H9 (cell line): ENCODE results near the gene KANK2. TPM values are rescaled to one million over a fixed set of nuclear protein-coding genes. Genes with fewer than 3 reads are reported as not detected.
A peak's percentile ranks its signal among the peaks of the same experiment; 100 is the strongest.

Experiments used
- DNase-seq: peaks from one replicate; pipeline ENCODE4 v3.0.0-alpha.2; 2017
- H2AFZ ChIP-seq: one replicate; pipeline ENCODE4 v1.6.1; 2013; ENCODE audit warnings: mild to moderate bottlenecking, low read length, control low read depth, moderate library complexity
- H2AK5ac ChIP-seq: 2 replicates; pipeline ENCODE4 v1.6.1; 2013; ENCODE audit warnings: low read length, control low read depth, mixed read lengths; ENCODE audit not compliant: insufficient read length
- H2BK120ac ChIP-seq: one replicate; pipeline ENCODE4 v1.6.1; 2013; ENCODE audit warnings: low read depth, mild to moderate bottlenecking, low read length, control low read depth, inconsistent platforms; ENCODE audit not compliant: poor library complexity, severe bottlenecking
- H2BK12ac ChIP-seq: 2 replicates; pipeline ENCODE4 v1.6.1; 2013; ENCODE audit warnings: low read length, control low read depth, mixed read lengths, low read depth; ENCODE audit not compliant: insufficient read length
- H2BK15ac ChIP-seq: 2 replicates; pipeline ENCODE4 v1.6.1; 2013; ENCODE audit warnings: low read depth, low read length, control low read depth
- H2BK20ac ChIP-seq: one replicate; pipeline ENCODE4 v1.6.1; 2013; ENCODE audit warnings: low read depth, mild to moderate bottlenecking, low read length, control low read depth, inconsistent platforms; ENCODE audit not compliant: poor library complexity, severe bottlenecking
- H2BK5ac ChIP-seq: 2 replicates; pipeline ENCODE4 v1.6.1; 2013; ENCODE audit warnings: low read length, control low read depth, mixed read lengths; ENCODE audit not compliant: insufficient read length
- H3K14ac ChIP-seq: 2 replicates; pipeline ENCODE4 v1.6.1; 2013; ENCODE audit warnings: low read length, control low read depth; ENCODE audit not compliant: insufficient read depth
- H3K18ac ChIP-seq: 2 replicates; pipeline ENCODE4 v1.6.1; 2013; ENCODE audit warnings: low read depth, mild to moderate bottlenecking, mixed read lengths, low read length, control low read depth; ENCODE audit not compliant: insufficient read length
- H3K23ac ChIP-seq: 2 replicates; pipeline ENCODE4 v1.6.1; 2013; ENCODE audit warnings: low read length, control low read depth, mixed read lengths, low read depth; ENCODE audit not compliant: insufficient read length
- H3K23me2 ChIP-seq: 2 replicates; pipeline ENCODE4 v1.6.1; 2013; ENCODE audit warnings: low read depth, mild to moderate bottlenecking, mixed read lengths, low read length, control low read depth; ENCODE audit not compliant: insufficient read length, poor library complexity, severe bottlenecking
- H3K27ac ChIP-seq: 2 replicates; pipeline ENCODE4 v1.5.1; 2013; ENCODE audit warnings: low read length, control low read depth, mixed read lengths, low read depth; ENCODE audit not compliant: insufficient read length
- H3K27me3 ChIP-seq: 2 replicates; pipeline ENCODE4 v1.6.1; 2013; ENCODE audit warnings: low read length, control low read depth, inconsistent platforms; ENCODE audit not compliant: insufficient read depth
- H3K4ac ChIP-seq: 2 replicates; pipeline ENCODE4 v1.6.1; 2013; ENCODE audit warnings: low read depth, mild to moderate bottlenecking, control low read depth, inconsistent platforms, low read length, moderate library complexity
- H3K4me1 ChIP-seq: 2 replicates; pipeline ENCODE4 v1.6.1; 2013; ENCODE audit warnings: low read length, control low read depth, inconsistent platforms; ENCODE audit not compliant: insufficient read depth
- H3K4me2 ChIP-seq: 2 replicates; pipeline ENCODE4 v1.6.1; 2013; ENCODE audit warnings: low read length, control low read depth, mixed read lengths; ENCODE audit not compliant: insufficient read length, insufficient read depth
- H3K56ac ChIP-seq: 2 replicates; pipeline ENCODE4 v1.6.1; 2013; ENCODE audit warnings: low read depth, mild to moderate bottlenecking, mixed read lengths, low read length, control low read depth; ENCODE audit not compliant: insufficient read length
- H3K79me1 ChIP-seq: 2 replicates; pipeline ENCODE4 v1.6.1; 2013; ENCODE audit warnings: low read depth, mild to moderate bottlenecking, moderate library complexity, low read length, control low read depth, inconsistent platforms; ENCODE audit not compliant: insufficient read depth, poor library complexity, severe bottlenecking
- H3K79me2 ChIP-seq: 2 replicates; pipeline ENCODE4 v1.6.1; 2013; ENCODE audit warnings: low read length, control low read depth, inconsistent platforms; ENCODE audit not compliant: insufficient read depth
- H3K9ac ChIP-seq: 2 replicates; pipeline ENCODE4 v1.6.1; 2013; ENCODE audit warnings: low read length, control low read depth, mixed read lengths; ENCODE audit not compliant: insufficient read length; ENCODE audit errors: extremely low read depth
- H3K9me3 ChIP-seq: one replicate; pipeline ENCODE4 v1.6.1; 2013; ENCODE audit warnings: low read depth, low read length, inconsistent platforms; ENCODE audit not compliant: control insufficient read depth
- H3T11ph ChIP-seq: one replicate; pipeline ENCODE4 v1.6.1; 2013; ENCODE audit warnings: mild to moderate bottlenecking, low read length, control low read depth, inconsistent platforms
- H4K20me1 ChIP-seq: one replicate; pipeline ENCODE4 v1.6.1; 2013; ENCODE audit not compliant: control insufficient read depth, insufficient read length, insufficient read depth
- H4K5ac ChIP-seq: 2 replicates; pipeline ENCODE4 v1.6.1; 2013; ENCODE audit warnings: low read depth, mild to moderate bottlenecking, mixed read lengths, low read length, control low read depth; ENCODE audit not compliant: insufficient read length
- H4K8ac ChIP-seq: replicated peaks from 2 replicates; pipeline ENCODE4 v1.6.1; 2013; ENCODE audit warnings: low read length, control low read depth, mixed read lengths, low read depth; ENCODE audit not compliant: insufficient read length
- H4K91ac ChIP-seq: 2 replicates; pipeline ENCODE4 v1.6.1; 2013; ENCODE audit warnings: low read depth, mild to moderate bottlenecking, moderate library complexity, mixed read lengths, low read length, control low read depth; ENCODE audit not compliant: insufficient read length
- H3K27ac Mint-ChIP-seq, 3 experiments: 2 replicates in 2 of 3; 3 replicates in 1 of 3; pipeline ENCODE4 v1.8.0; 2020 to 2021; ENCODE audit warnings: mixed read lengths in 3 of 3, mild to moderate bottlenecking in 1 of 3, moderate library complexity in 1 of 3
- H3K27me3 Mint-ChIP-seq: 2 replicates; pipeline ENCODE4 v1.8.0; 2021; ENCODE audit warnings: low read depth, mild to moderate bottlenecking, moderate library complexity, mixed read lengths
- H3K36me3 Mint-ChIP-seq, 3 experiments: 2 replicates in 2 of 3; 3 replicates in 1 of 3; pipeline ENCODE4 v1.8.0; 2020 to 2021; ENCODE audit warnings: low read depth in 3 of 3, mixed read lengths in 3 of 3; ENCODE audit not compliant: insufficient read depth in 1 of 3
- H3K4me1 Mint-ChIP-seq, 2 experiments: 2 replicates each; pipeline ENCODE4 v1.8.0; 2020; ENCODE audit warnings: mixed read lengths in 2 of 2
- H3K4me3 Mint-ChIP-seq, 2 experiments: 2 replicates in 1 of 2; 3 replicates in 1 of 2; pipeline ENCODE4 v1.8.0; 2020 to 2021; ENCODE audit warnings: mild to moderate bottlenecking in 2 of 2, mixed read lengths in 2 of 2, moderate library complexity in 1 of 2
- H3K9me3 Mint-ChIP-seq, 2 experiments: 2 replicates in 1 of 2; 3 replicates in 1 of 2; pipeline ENCODE4 v1.8.0; 2020; ENCODE audit warnings: mild to moderate bottlenecking in 2 of 2, mixed read lengths in 2 of 2, moderate library complexity in 1 of 2
- CTCF ChIP-seq: fragments of 200-600 bp; sonication (generic); conservative IDR thresholded peaks from 3 replicates; pipeline ENCODE4 v1.8.0; 2021; ENCODE audit warnings: antibody characterized with exemption, mild to moderate bottlenecking
- WGBS: extraction: QIAGEN DNeasy Blood & Tissue Kit; methylation state at CpG from one replicate; pipeline ENCODE4 v1.1.7; 2013; ENCODE audit warnings: missing lambda C conversion rate, low lambda C conversion rate, mixed read lengths; ENCODE audit not compliant: insufficient read length; ENCODE audit errors: extremely low coverage; 5-methylcytosine and 5-hydroxymethylcytosine counted together
- total RNA-seq: library from RNA; stranded (reverse); gene quantifications from 2 replicates; pipeline ENCODE4 v1.2.1, GENCODE V29; 2021

Gene KANK2
- total RNA-seq, 1 experiment from 2014 or later: 42.0 TPM

GRCh38 chr19:11152318-11153062 is 44.9 kb downstream of the KANK2 start:
- H3K4me2 ChIP-seq: no peak overlapping the region
- peaks cover 6% of the 10 kb centered on the region; the same call in 1 of the 2 replicates for H3K79me2 ChIP-seq

More at GRCh38 chr19:11152318-11153062, 44.9 kb downstream of the KANK2 start:
- H3K27ac ChIP-seq: no peak overlapping the region
- H3T11ph ChIP-seq: no peak overlapping the region
- no peak for DNase-seq
- H3K4me1 Mint-ChIP-seq: peaks cover 10% of the 10 kb centered on the region in 2 experiments
- no peak overlapping the region for H3K56ac ChIP-seq
- H3K23ac ChIP-seq: no peak overlapping the region
- H2BK15ac ChIP-seq: no peak overlapping the region
- H4K91ac ChIP-seq: no peak overlapping the region
- TF ChIP-seq CTCF: no peak
- H3K27ac Mint-ChIP-seq: peak overlapping the region in 1 of 3 experiments; percentile 83; a peak in 1 of 7 replicates
- H3K27me3 Mint-ChIP-seq: no peaks in the 10 kb centered on the region
- H3K36me3 Mint-ChIP-seq: peaks cover 9 to 35% (median 34%) of the 10 kb centered on the region in 3 experiments
- H3K14ac ChIP-seq: no peak overlapping the region
- no peak overlapping the region for H2BK20ac ChIP-seq
- no peak overlapping the region for H2BK12ac ChIP-seq
- H2AFZ ChIP-seq: no peak overlapping the region
- no peak overlapping the region for H2BK5ac ChIP-seq
- H2BK120ac ChIP-seq: no peak overlapping the region
- peaks cover 3% of the 10 kb centered on the region for H3K23me2 ChIP-seq
- H2AK5ac ChIP-seq: no peak overlapping the region
- no peak overlapping the region for H4K5ac ChIP-seq
- H4K8ac ChIP-seq: no peak overlapping the region
- no peak overlapping the region for H3K9ac ChIP-seq
- no peak overlapping the region for H3K18ac ChIP-seq
- H3K9me3 Mint-ChIP-seq: no peaks in the 10 kb centered on the region
- H3K4me3 Mint-ChIP-seq: peak overlapping the region in 1 of 2 experiments; percentile 8; a peak in 1 of 5 replicates
- H3K79me1 ChIP-seq: peaks cover 8% of the 10 kb centered on the region
- H3K4ac ChIP-seq: no peak overlapping the region
- H4K20me1 ChIP-seq: no peaks in the 10 kb centered on the region
- no peaks in the 10 kb centered on the region for H3K9me3 ChIP-seq
- no peaks in the 10 kb centered on the region; the same call in 1 of the 2 replicates for H3K4me1 ChIP-seq
- no peaks in the 10 kb centered on the region for H3K27me3 ChIP-seq
- WGBS: no CpG with 5 or more reads among the region's 11 CpGs
